KG1 (cell line): Measurements from ENCODE around the gene SCAI.
"Not testable (repeated sequence)": the region's sequence is repeated elsewhere in the genome, so short reads cannot be mapped to it uniquely, and the experiment has no call there.

ENCODE experiments used
- DNase-seq: peaks from one replicate; lab custom pipeline; 2025; lab: John Stamatoyannopoulos, UW

Gene SCAI

DNA sequence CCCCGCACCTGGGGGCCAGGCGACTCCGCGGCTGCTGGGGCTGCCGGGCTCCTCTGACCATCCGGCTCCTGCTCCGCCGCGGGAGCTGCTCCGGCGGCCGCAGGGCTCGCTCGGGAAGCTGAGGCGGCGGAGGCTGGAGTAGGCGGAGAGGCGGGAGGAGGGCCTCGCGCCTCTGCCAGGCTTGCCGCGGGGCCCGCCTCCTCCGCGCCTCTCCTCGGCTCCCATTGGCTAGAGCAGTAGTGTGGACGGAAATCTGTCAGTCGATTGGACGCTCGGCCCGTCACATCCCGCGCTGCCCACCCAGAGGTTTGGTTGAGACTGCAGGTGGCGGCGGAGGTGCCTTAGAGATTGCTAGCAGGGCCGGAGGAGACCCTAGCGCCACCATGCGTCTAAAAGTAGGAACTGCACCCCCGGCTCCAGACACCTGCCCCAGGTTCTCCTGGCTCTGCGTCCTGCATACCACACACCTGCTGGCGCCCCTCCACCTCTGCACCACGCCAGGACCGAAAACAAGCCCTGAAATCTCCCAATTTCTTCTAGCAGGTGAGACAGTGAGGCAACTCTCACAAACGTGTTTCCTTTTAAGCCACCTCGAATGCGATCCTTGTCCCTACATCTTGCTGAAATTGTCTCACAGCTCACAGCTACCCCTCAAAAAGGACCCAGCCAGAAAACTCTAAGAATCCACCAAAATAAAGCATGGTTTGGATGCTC, at the start of gene SCAI:
TSS of gene SCAI (minus strand) at position 152 of the 714 bp plus-strand sequence. CDS start at position 61, 91 bp downstream.
- peak; percentile 94 for DNase-seq

GRCh38 chr9:125190361-125190801, 47.1 kb upstream of the SCAI start:
- DNase-seq: no peak

DNA sequence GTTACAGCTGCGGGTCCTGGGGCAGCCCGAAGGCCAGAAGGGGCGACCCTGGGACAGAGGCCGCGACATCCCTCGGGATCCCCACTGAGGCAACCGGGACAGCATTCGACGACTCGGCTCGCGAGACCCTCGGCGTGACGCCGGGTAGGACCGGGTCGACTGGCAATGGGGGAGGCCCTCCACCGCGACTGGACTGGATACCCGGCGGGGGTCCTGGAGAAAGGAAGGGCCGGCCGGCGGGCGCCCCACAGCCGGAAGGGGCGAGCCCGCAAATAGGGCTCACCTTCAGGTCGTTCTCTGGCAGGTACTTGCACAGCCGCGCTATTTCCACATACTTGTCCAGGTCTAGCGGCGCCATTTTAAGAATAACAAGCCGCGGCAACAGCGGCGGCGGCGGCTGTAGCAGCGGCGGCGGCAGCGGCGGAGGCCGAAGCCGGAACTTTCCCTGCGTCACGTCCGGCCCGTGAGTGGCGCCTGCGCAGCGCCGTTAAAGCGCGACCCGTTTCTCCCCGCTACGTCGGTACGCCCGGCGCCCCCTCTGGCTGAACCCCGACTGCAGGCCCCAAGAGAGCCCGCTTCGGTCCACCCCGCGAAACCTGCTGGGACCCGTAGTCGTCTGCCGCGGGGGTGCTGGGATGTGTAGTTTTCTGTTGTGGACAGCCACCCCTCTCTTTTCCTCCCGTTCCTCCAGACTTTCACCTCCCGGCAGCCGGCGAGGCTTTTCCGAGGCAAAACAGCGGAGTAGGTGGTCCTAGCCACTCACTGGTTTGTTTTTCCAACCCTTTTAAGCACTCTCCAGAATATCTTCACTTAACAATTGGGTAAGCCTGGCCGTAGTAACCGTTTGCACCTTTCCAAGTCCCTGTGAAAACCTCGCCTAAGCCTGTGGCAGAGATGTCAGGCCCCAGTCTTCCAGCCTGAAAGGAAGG, 46.3 kb upstream of the SCAI start, which contains the start of gene PPP6C:
TSS of gene PPP6C (minus strand) at position 443 of the 929 bp plus-strand sequence. CDS start at position 358, 85 bp downstream.
- DNase-seq: peak; percentile 87

GRCh38 chr9:125189011-125189360, 45.7 kb upstream of the SCAI start:
- no peak for DNase-seq

DNA sequence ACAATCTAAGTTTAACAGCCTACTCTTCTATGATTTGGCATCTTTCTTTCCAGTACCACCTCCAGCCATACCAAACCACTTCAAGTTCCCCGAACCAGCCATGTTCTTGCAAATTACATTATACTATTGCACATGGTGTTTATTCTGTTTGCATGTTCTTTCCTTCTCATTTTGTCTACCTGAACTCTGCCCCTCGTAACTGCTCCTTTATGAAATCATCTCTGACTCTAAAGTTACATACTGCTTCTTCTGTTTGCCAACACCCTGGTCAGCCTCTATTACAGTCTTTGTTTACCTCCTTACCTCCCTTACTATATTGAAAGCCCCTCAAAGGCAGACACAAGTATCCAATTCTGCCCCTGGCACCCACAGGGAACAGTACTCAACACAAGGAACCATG, 40.2 kb upstream of the SCAI start:
- DNase-seq: no peak

DNA sequence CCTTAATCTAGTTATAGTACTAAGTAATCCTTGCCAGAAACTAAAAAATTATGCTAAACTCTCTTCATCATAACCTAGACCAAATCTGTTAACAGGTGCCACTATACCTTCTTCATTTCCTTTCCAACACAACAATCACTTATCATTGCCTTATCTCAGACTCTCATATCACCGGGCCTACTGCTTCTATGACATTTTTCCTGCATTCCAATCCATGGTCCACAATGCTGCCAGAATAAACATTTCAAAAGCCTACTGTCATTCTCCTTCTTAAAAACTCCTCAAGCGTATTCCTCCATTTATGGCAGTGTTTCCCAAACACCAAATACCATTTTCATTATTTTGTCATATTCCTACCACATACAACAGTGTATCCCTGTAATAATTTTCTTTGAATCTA, 39.7 kb upstream of the SCAI start:
- no peak for DNase-seq

GRCh38 chr9:125181756-125182155, 38.4 kb upstream of the SCAI start:
- DNase-seq: not testable (repeated sequence)

GRCh38 chr9:125180876-125181275, 37.5 kb upstream of the SCAI start:
- DNase-seq: no peak

GRCh38 chr9:125179776-125180175, 36.4 kb upstream of the SCAI start:
- DNase-seq: not testable (repeated sequence)

GRCh38 chr9:125177888-125178287, 34.6 kb upstream of the SCAI start:
- DNase-seq: no peak

GRCh38 chr9:125176636-125177035, 33.3 kb upstream of the SCAI start:
- DNase-seq: no peak

DNA sequence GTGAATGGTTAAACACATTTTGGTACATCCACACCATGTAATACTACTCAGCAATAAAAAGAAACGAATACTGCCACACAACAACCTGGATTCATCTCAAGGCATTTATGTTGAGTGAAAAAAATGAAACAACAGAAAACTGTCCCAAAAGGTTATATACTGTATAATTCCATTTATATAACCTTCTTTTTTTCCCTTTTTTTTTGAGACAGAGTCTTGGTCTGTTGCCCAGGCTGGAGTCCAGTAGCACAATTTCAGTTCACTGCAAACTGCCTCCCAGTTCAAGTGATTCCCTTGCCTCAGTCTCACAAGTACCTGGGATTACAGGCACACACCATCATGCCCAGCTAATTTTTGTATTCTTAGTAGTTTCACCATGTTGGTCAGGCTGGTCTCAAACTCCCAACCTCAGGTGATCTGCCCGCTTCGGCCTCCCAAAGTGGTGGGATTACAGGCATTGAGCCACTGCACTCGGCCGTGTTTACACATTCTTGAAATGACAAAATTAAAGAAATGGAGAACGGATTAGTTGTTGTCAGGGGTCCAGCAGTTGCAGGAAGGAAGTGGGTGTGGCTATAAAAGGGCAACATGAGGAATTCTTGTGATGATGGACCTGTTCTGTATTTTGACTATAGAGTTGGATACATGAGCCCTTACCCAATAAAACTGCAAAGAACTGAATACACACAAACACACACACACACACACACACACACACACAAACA, 28.9 kb upstream of the SCAI start:
- DNase-seq: no peak

GRCh38 chr9:125169895-125170294, 26.6 kb upstream of the SCAI start:
- no peak for DNase-seq

DNA sequence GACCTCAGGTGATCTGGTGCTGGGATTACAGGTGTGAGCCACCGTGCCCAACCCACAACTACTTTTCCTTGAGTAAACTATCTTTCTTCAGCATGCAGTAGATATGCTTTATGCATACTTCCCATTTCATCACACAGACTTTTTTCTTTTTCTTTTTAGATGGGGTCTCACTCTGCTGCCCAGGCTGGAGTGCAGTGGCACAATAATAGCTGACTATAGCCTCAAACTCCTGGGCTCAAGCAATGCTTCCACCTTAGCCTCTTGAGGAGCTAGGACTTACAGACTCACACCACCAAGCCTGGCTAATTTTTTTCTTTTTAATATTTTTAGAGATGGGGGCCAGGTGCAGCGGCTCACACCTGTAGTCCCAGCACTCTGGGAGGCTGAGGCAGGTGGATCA, 23.4 kb upstream of the SCAI start:
- no peak for DNase-seq

GRCh38 chr9:125162891-125163290, 19.6 kb upstream of the SCAI start:
- DNase-seq: not testable (repeated sequence)

GRCh38 chr9:125161284-125161918, 18.1 kb upstream of the SCAI start:
- DNase-seq: no peak

GRCh38 chr9:125160750-125161149, 17.4 kb upstream of the SCAI start:
- no peak for DNase-seq

- no peak for DNase-seq
These were observed 13.2 kb upstream of the SCAI start for GRCh38 chr9:125156551-125156950.

DNA sequence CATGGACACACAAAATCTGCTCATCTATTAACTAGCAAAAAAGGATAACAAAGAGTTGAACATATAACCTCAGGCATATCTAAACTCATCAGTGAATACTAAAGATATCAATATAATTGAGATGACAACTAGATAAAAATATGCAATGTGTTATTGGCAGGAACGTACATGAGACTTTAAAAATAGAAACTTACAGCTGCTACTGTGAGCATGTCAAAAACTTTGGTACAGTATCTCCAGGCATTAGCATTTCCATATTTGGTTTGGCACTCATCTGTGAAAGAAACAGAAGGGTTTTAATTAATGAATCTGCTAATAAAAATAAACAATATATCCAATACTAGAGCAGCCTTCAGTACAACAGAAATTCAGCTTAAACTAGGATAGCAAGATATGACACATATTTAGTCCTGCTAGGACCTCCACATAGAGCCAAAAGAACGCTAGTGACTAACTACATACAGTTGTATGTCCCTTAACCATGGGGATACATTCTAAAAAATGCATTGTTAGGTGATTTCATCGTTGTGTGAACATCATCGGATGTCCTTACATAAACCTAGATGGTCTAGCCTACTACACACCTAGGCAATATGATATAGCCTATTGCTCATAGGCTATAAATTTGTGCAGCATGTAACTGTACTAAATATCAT, 10.5 kb upstream of the SCAI start:
- no peak for DNase-seq

- DNase-seq: no peak
These were observed 8.4 kb upstream of the SCAI start for GRCh38 chr9:125151730-125152129.
